Measurements from ENCODE around the gene LMOD3. TPM values are rescaled to one million over a fixed set of nuclear protein-coding genes. Genes with fewer than 3 reads are reported as not detected.

Gene LMOD3
- total RNA-seq, 3 donors from 2014 or later (not counting 1 experiment from before 2014, with no cell fraction given), result not detected

DNA sequence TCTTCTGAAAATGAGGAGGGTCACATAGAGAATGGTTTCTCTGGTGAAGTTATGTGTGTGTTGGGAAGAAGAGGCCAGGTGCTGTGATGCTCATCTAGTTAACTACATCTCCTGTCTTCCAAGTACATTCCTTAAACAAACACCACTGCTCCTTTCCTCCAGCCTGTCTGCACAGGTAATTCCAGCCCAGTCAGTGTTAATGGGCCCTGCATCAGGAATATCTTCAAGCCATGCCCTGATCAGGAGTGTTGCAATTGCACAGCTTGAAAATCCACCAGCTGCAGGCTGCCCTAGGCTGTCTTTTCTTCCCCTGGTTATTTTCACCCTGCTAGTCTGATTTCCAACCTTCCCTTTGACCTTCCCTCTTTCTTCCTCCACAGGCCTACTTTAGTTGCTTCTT is 41.9 kb upstream of the LMOD3 start:
- intact Hi-C loops (cut with micrococcal nuclease), result no loop called here

DNA sequence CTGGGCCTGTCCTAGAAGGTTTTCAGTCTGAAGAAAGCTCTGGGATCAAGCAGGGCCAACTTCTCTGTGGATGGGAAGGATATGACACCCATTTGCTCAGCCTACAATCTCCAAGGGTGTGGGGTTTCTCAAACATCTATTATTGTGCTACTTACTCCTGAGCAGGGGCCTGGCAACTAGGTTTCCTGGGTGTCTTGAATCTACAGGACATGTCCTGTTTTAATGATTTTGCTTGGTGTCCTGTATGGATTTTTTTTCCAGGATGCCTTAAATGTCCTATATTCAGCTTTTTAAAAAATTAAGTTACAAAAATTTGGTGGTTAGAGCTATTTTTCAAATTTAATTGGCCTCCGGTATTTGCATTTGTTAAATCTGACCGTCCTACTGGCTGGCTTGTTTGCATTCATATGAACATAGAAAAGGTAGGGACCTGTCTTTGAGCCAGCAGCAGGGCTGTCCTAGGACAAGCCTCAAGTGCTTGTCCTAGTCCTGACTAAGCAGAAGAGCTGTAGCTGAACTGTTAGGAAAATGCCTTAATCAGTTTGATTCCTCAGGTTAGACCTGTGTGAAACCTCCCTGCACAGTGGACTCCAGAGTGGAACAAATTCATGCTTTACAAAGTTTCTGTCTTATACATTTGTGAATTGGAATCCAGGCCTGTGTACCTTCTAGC is 40.0 kb upstream of the LMOD3 start:
- Mint-ChIP-seq H3K4me1 (peaks cover 0 to 6% of the 10 kb centered on the region in 2 donors), H3K27me3 (ENCODE audit: low read depth in 2 of 2) (no peaks in the 10 kb centered on the region), H3K9me3 (no peaks in the 10 kb centered on the region), H3K36me3 (no peaks in the 10 kb centered on the region), H3K4me3 (no peak overlapping the region), H3K27ac (no peak overlapping the region)
- H3K36me3 ChIP-seq (ENCODE audit: control insufficient read depth, insufficient read depth, low read length), result no peaks in the 10 kb centered on the region
- H3K27ac ChIP-seq (ENCODE audit: low read length), result no peak overlapping the region
- no peak overlapping the region for H3K4me3 ChIP-seq (ENCODE audit: low read length)
- TF ChIP-seq, protein P1, sequence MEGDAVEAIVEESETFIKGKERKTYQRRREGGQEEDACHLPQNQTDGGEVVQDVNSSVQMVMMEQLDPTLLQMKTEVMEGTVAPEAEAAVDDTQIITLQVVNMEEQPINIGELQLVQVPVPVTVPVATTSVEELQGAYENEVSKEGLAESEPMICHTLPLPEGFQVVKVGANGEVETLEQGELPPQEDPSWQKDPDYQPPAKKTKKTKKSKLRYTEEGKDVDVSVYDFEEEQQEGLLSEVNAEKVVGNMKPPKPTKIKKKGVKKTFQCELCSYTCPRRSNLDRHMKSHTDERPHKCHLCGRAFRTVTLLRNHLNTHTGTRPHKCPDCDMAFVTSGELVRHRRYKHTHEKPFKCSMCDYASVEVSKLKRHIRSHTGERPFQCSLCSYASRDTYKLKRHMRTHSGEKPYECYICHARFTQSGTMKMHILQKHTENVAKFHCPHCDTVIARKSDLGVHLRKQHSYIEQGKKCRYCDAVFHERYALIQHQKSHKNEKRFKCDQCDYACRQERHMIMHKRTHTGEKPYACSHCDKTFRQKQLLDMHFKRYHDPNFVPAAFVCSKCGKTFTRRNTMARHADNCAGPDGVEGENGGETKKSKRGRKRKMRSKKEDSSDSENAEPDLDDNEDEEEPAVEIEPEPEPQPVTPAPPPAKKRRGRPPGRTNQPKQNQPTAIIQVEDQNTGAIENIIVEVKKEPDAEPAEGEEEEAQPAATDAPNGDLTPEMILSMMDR (IDR thresholded peaks at IDR 0.05), result no peak
- no peaks in the 10 kb centered on the region for H3K27me3 ChIP-seq (ENCODE audit: control insufficient read depth, insufficient read depth, low read length)
- 91% methylated on average over 2 of the region's 2 CpGs for WGBS (ENCODE audit: insufficient coverage)
- DNase-seq, result no peak
- ATAC-seq, result no peak
- H3K4me1 ChIP-seq (ENCODE audit: control insufficient read depth, insufficient read depth, low read length), result no peaks in the 10 kb centered on the region
- intact Hi-C loops (cut with micrococcal nuclease), result loop anchor here (1.0 kb wide), 1 partner anchor 248 kb away; no protein-coding TSS in a partner anchor
- no peaks in the 10 kb centered on the region for H3K9me3 ChIP-seq (ENCODE audit: control insufficient read depth, insufficient read depth, low read length)

More for the DNA sequence above, 41.9 kb upstream of the LMOD3 start:
- ATAC-seq (no peak), DNase-seq (no peak)
- Histone ChIP-seq H3K4me3 (ENCODE audit: low read length) (no peak overlapping the region), H3K27ac (ENCODE audit: low read length) (no peak overlapping the region), H3K9me3 (ENCODE audit: control insufficient read depth, insufficient read depth, low read length) (no peaks in the 10 kb centered on the region), H3K36me3 (ENCODE audit: control insufficient read depth, insufficient read depth, low read length) (no peaks in the 10 kb centered on the region), H3K27me3 (ENCODE audit: control insufficient read depth, insufficient read depth, low read length) (no peaks in the 10 kb centered on the region), H3K4me1 (ENCODE audit: control insufficient read depth, insufficient read depth, low read length) (no peaks in the 10 kb centered on the region)
- TF ChIP-seq, protein P1 (IDR thresholded peaks at IDR 0.05), result no peak
- no peaks in the 10 kb centered on the region for H3K27me3 Mint-ChIP-seq (ENCODE audit: low read depth in 2 of 2)
- no peaks in the 10 kb centered on the region for H3K36me3 Mint-ChIP-seq
- H3K4me1 Mint-ChIP-seq, result peaks cover 0 to 6% of the 10 kb centered on the region in 2 donors
- no peak overlapping the region for H3K4me3 Mint-ChIP-seq
- H3K27ac Mint-ChIP-seq, result no peak overlapping the region
- no peaks in the 10 kb centered on the region for H3K9me3 Mint-ChIP-seq

DNA sequence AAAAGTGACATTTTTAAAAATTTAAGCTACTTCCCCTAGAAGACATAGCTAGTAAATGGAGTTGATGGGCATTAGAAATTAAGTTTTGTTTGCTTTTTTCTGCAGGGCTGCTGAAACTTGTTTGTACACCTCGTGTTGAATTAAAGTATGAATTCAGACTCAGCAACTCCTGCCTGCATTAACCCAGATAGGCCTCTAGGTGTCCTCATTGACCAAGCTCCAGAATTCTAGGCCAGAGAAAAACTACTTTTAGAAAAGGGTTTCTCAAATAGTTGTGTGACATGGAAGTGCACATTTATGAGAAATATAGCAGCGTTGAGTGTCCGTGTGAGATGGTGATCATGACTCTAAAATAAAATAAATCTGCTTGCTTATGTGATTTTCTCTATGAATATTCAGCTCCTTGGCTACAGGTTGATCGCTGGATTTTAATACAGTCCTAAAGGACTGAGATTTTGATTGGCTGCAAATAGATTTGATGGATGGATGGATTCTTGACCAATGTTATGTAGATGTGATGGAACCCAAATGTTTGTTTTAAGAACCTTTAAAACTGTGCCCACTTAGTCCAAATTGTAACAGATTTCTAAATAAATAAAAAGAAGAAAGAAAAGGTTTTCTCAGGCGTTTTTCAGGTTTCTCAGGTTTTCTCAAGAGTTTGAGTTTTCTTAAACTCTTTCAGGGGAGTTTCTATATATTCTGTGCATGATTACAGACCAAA is 39.4 kb upstream of the LMOD3 start:
- Histone ChIP-seq H3K27ac (ENCODE audit: low read length) (no peak overlapping the region), H3K4me1 (ENCODE audit: control insufficient read depth, insufficient read depth, low read length) (no peaks in the 10 kb centered on the region), H3K27me3 (ENCODE audit: control insufficient read depth, insufficient read depth, low read length) (no peaks in the 10 kb centered on the region), H3K36me3 (ENCODE audit: control insufficient read depth, insufficient read depth, low read length) (no peaks in the 10 kb centered on the region), H3K9me3 (ENCODE audit: control insufficient read depth, insufficient read depth, low read length) (no peaks in the 10 kb centered on the region), H3K4me3 (ENCODE audit: low read length) (no peak overlapping the region)
- no peak overlapping the region for H3K4me3 Mint-ChIP-seq
- H3K9me3 Mint-ChIP-seq, result no peaks in the 10 kb centered on the region
- peak; percentile 78 to 91 (median 87) for ATAC-seq
- H3K4me1 Mint-ChIP-seq, result peaks cover 0 to 6% of the 10 kb centered on the region in 2 donors
- TF ChIP-seq, protein P1 (IDR thresholded peaks at IDR 0.05), result peak; percentile 97
- peak in 1 of 2 donors; percentile 75 for DNase-seq
- no peaks in the 10 kb centered on the region for H3K27me3 Mint-ChIP-seq (ENCODE audit: low read depth in 2 of 2)
- no peaks in the 10 kb centered on the region for H3K36me3 Mint-ChIP-seq
- 43% methylated on average over 5 of the region's 5 CpGs for WGBS (ENCODE audit: insufficient coverage)
- intact Hi-C loops (cut with micrococcal nuclease), result loop anchor here (1.0 kb wide), 3 partner anchors 145 to 264 kb away; no protein-coding TSS in a partner anchor
- H3K27ac Mint-ChIP-seq, result no peak overlapping the region
